Upper lobe of left lung (tissue), 6 donors: ENCODE measurements around the gene FLT3LG. TPM values are rescaled to one million over a fixed set of nuclear protein-coding genes. Genes with fewer than 3 reads are reported as not detected.

Experiments used
- ATAC-seq, 2 donors: fragments of 200-7000 bp; cut with Tn5 transposase; one replicate each; pipeline ENCODE4 v1.9.1; 2022; ENCODE audit warnings: mild to moderate bottlenecking in 2 of 2, moderate library complexity in 2 of 2; ENCODE audit not compliant: low FRiP score in 2 of 2
- DNase-seq, 2 donors: peaks; one replicate each; pipeline ENCODE4 v3.0.0-alpha.2; 2019 to 2020
- H3K27ac ChIP-seq, 4 donors: fragments of 200-600 bp; sonication (generic); one replicate each; pipeline ENCODE4 v1.5.1; 2016 to 2019
- H3K27me3 ChIP-seq, 4 donors: fragments of 200-600 bp; sonication (generic); one replicate each; pipeline ENCODE4 v1.5.1; 2017 to 2019
- H3K36me3 ChIP-seq, 4 donors: fragments of 200-600 bp; sonication (generic); one replicate each; pipeline ENCODE4 v1.5.1; 2016 to 2019
- H3K4me1 ChIP-seq, 4 donors: fragments of 200-600 bp; sonication (generic); one replicate each; pipeline ENCODE4 v1.5.1; 2018 to 2019
- H3K4me3 ChIP-seq, 4 donors: fragments of 200-600 bp; sonication (generic); one replicate each; pipeline ENCODE4 v1.5.1; 2017 to 2019; ENCODE audit warnings: mild to moderate bottlenecking in 2 of 4, moderate library complexity in 1 of 4
- H3K9me3 ChIP-seq, 4 donors: fragments of 200-600 bp; sonication (generic); one replicate each; pipeline ENCODE4 v1.5.1; 2018 to 2019
- CTCF ChIP-seq, 6 experiments: fragments of 450-650 bp in 4 of 6; fragments of 200-600 bp in 2 of 6; sonication (generic) in 2 of 6; IDR thresholded peaks; one replicate each; pipeline ENCODE4 v1.5.1; 2016 to 2019; ENCODE audit warnings: antibody characterized with exemption in 6 of 6
- EP300 ChIP-seq, 4 donors: sonication (generic); formaldehyde crosslinking; IDR thresholded peaks; one replicate each; pipeline ENCODE4 v1.5.1; 2017; ENCODE audit warnings: antibody characterized with exemption in 4 of 4, control low read depth in 2 of 4
- POLR2A ChIP-seq, 4 donors: fragments of 450-650 bp; IDR thresholded peaks; one replicate each; pipeline ENCODE4 v1.5.1; 2016 to 2017; ENCODE audit warnings: antibody characterized with exemption in 4 of 4, mild to moderate bottlenecking in 2 of 4
- POLR2AphosphoS5 ChIP-seq, 2 donors: sonication (generic); formaldehyde crosslinking; IDR thresholded peaks; one replicate each; pipeline ENCODE4 v1.5.1; 2017; ENCODE audit warnings: antibody characterized with exemption in 2 of 2
- WGBS, 2 donors: methylation state at CpG; one replicate each; pipeline ENCODE4 v1.1.5; 2017 to 2018; 5-methylcytosine and 5-hydroxymethylcytosine counted together
- total RNA-seq, 6 donors: library from RNA; depleted of rRNA in 4 of 6; stranded (reverse); fragments of >200 nt in 4 of 6; gene quantifications; one replicate each; pipeline versions ENCODE4 v1.1.0 to v1.2.1, GENCODE V29; 2016 to 2021
- donor health status: DM: no; HTN: no; CAD: no; lungs with moderate emphysema.
- donor health status: DM: no; HTN: yes; CAD: no; lungs with severe emphysema.

The FLT3LG gene
- total RNA-seq, 6 donors from 2014 or later = 4.3 to 19.9 (median 9.9) TPM

GRCh38 chr19:49502866-49503581, 29.0 kb downstream of the FLT3LG start:
- DNase-seq = peak in 1 of 2 donors; percentile 45
- H3K27me3 ChIP-seq = no peaks in the 10 kb centered on the region
- H3K36me3 ChIP-seq = peaks cover 8 to 22% (median 19%) of the 10 kb centered on the region in 4 donors
- H3K9me3 ChIP-seq = no peaks in the 10 kb centered on the region
- 45 to 46% methylated on average over 14 of the region's 14 CpGs for WGBS, 2 donors
- peak; percentile 44 to 70 for ATAC-seq
- no peak overlapping the region for H3K4me3 ChIP-seq
- TF ChIP-seq POLR2A (IDR thresholded peaks at IDR 0.05) (no peak), CTCF (IDR thresholded peaks at IDR 0.05) (peak; percentile 39 to 77 (median 68)), POLR2AphosphoS5 (IDR thresholded peaks at IDR 0.05) (no peak)
- H3K4me1 ChIP-seq = peaks cover 26 to 39% (median 36%) of the 10 kb centered on the region in 4 donors
- H3K27ac ChIP-seq = peak overlapping the region in 1 of 4 donors; percentile 94

GRCh38 chr19:49503582-49503962, 29.6 kb downstream of the FLT3LG start:
- Histone ChIP-seq H3K27me3 (no peaks in the 10 kb centered on the region), H3K36me3 (peaks cover 3 to 17% (median 14%) of the 10 kb centered on the region in 4 donors), H3K9me3 (no peaks in the 10 kb centered on the region), H3K4me3 (no peak overlapping the region), H3K27ac (no peak overlapping the region), H3K4me1 (peaks cover 20 to 33% (median 30%) of the 10 kb centered on the region in 4 donors)
- 82 to 87% methylated on average over 9 of the region's 9 CpGs for WGBS, 2 donors
- no peak for TF ChIP-seq POLR2AphosphoS5 (IDR thresholded peaks at IDR 0.05)
- no peak for TF ChIP-seq CTCF (IDR thresholded peaks at IDR 0.05)
- TF ChIP-seq EP300 (IDR thresholded peaks at IDR 0.05) = no peak
- no peak for TF ChIP-seq POLR2A (IDR thresholded peaks at IDR 0.05)
- DNase-seq = no peak
- no peak for ATAC-seq

GRCh38 chr19:49506575-49507105, 32.6 kb downstream of the FLT3LG start:
- Histone ChIP-seq H3K4me3 (no peak overlapping the region), H3K36me3 (no peaks in the 10 kb centered on the region), H3K27ac (no peak overlapping the region), H3K4me1 (peaks cover 5 to 14% (median 7%) of the 10 kb centered on the region in 4 donors), H3K9me3 (no peaks in the 10 kb centered on the region), H3K27me3 (no peaks in the 10 kb centered on the region)
- peak; percentile 50 to 84 (median 76) for TF ChIP-seq CTCF (IDR thresholded peaks at IDR 0.05)
- TF ChIP-seq POLR2A (IDR thresholded peaks at IDR 0.05) = no peak
- TF ChIP-seq EP300 (IDR thresholded peaks at IDR 0.05) = no peak
- TF ChIP-seq POLR2AphosphoS5 (IDR thresholded peaks at IDR 0.05) = no peak
- peak in 1 of 2 donors; percentile 67 for DNase-seq
- 21 to 24% methylated on average over 8 of the region's 8 CpGs for WGBS, 2 donors
- ATAC-seq = peak; percentile 79 to 84

GRCh38 chr19:49507803-49508494, 33.9 kb downstream of the FLT3LG start:
- Histone ChIP-seq H3K4me3 (no peak overlapping the region), H3K4me1 (peaks cover 11 to 24% (median 14%) of the 10 kb centered on the region in 4 donors), H3K36me3 (no peaks in the 10 kb centered on the region), H3K27ac (no peak overlapping the region), H3K27me3 (no peaks in the 10 kb centered on the region), H3K9me3 (no peaks in the 10 kb centered on the region)
- DNase-seq (no peak), ATAC-seq (no peak)
- TF ChIP-seq EP300 (IDR thresholded peaks at IDR 0.05) = no peak
- TF ChIP-seq CTCF (IDR thresholded peaks at IDR 0.05) = no peak
- TF ChIP-seq POLR2A (IDR thresholded peaks at IDR 0.05) = no peak
- TF ChIP-seq POLR2AphosphoS5 (IDR thresholded peaks at IDR 0.05) = no peak
- 83% methylated on average over 12 of the region's 12 CpGs for WGBS, 2 donors
